ENCODE data around the gene CHAF1A. TPM values are rescaled to one million over a fixed set of nuclear protein-coding genes. Genes with fewer than 3 reads are reported as not detected.

Gene CHAF1A
- total RNA-seq, 1 experiment from 2014 or later, result 30.0 TPM

DNA sequence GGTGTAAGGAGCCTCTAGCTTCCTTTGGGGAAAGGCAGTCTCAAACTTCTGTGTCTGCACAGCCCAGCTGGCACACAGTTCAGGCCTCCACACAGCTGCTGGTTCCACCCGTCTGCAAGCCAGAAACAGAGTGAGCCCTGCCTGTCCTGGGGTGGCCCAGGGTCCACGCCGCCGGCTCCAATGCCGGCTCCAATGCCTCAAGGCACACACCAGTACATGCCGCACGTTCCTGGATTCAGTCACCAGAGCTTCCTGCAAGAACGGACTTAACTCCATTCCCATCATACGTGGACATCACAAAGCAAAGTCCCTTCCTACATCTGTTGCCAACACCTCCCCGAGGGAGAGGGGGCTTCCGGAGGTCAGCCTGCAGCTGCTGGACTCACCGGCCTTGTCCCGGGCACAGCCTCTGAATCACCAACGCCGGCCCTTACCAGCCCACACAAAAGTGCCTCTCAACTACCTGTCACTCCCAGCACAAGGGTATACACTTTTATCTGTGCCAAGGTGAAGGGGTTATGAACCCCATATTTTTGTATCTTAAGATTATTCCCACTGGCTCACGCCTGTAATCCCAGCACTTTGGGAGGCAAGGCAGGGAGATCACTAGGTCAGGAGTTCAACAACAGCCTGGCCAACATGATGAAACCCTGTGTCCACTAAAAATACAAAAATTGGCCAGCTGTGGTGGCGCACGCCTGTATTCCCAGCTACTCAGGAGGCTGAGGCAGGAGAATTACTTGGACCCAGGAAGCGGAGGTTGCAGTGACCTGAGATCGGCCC is 10.5 kb upstream of the CHAF1A start:
- Histone ChIP-seq H3K4me1 (replicated peaks; ENCODE audit: insufficient read depth) (peaks cover 16% of the 10 kb centered on the region), H4K20me1 (ENCODE audit: insufficient read depth) (peaks cover 12% of the 10 kb centered on the region), H3K4me2 (no peak overlapping the region), H3K27me3 (ENCODE audit: insufficient read depth, low read depth) (no peaks in the 10 kb centered on the region), H3K79me2 (ENCODE audit: low read depth) (peaks cover 25% of the 10 kb centered on the region), H2AFZ (no peak overlapping the region), H3K36me3 (ENCODE audit: low read depth) (no peaks in the 10 kb centered on the region), H3K9me3 (ENCODE audit: insufficient read depth, low read depth) (no peaks in the 10 kb centered on the region), H3K27ac (no peak overlapping the region), H3K4me3 (no peak overlapping the region), H3F3A (ENCODE audit: insufficient read depth, low read depth) (peaks cover 15% of the 10 kb centered on the region; the same call in 1 of the 2 replicates), H3K9me2 (ENCODE audit: insufficient read depth) (no peaks in the 10 kb centered on the region)
- intact Hi-C loops (cut with micrococcal nuclease; ENCODE audit: unreplicated experiment), result no loop called here
- CTCF ChIA-PET, result no interaction called here
- no TSS peak for BruUV-seq (replicated peaks)
- POLR2A ChIA-PET (ENCODE audit: unreplicated experiment), result no interaction called here
- TF ChIP-seq, protein P1, sequence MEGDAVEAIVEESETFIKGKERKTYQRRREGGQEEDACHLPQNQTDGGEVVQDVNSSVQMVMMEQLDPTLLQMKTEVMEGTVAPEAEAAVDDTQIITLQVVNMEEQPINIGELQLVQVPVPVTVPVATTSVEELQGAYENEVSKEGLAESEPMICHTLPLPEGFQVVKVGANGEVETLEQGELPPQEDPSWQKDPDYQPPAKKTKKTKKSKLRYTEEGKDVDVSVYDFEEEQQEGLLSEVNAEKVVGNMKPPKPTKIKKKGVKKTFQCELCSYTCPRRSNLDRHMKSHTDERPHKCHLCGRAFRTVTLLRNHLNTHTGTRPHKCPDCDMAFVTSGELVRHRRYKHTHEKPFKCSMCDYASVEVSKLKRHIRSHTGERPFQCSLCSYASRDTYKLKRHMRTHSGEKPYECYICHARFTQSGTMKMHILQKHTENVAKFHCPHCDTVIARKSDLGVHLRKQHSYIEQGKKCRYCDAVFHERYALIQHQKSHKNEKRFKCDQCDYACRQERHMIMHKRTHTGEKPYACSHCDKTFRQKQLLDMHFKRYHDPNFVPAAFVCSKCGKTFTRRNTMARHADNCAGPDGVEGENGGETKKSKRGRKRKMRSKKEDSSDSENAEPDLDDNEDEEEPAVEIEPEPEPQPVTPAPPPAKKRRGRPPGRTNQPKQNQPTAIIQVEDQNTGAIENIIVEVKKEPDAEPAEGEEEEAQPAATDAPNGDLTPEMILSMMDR (conservative IDR thresholded peaks at IDR 0.05), result no peak
- TF ChIP-seq EZH2 (IDR thresholded peaks at IDR 0.05; ENCODE audit: low read depth), result no peak
- no peak for DNase-seq

- no peaks in the 10 kb centered on the region for H3K36me3 ChIP-seq (ENCODE audit: low read depth)
- POLR2A ChIA-PET (ENCODE audit: unreplicated experiment), result no interaction called here
- H4K20me1 ChIP-seq (ENCODE audit: insufficient read depth), result peaks cover 10% of the 10 kb centered on the region
- no TSS peak for BruUV-seq (replicated peaks)
- no peak overlapping the region for H3K4me3 ChIP-seq
- no peak overlapping the region for H3K4me2 ChIP-seq
- H3F3A ChIP-seq (ENCODE audit: insufficient read depth, low read depth), result peaks cover under 1% of the 10 kb centered on the region; the same call in 1 of the 2 replicates
- CTCF ChIA-PET, result interaction anchor here (0.5 to 0.6 kb wide), 2 partner anchors 12 to 235 kb away, joined by 3 to 4 read pairs; no protein-coding TSS in a partner anchor
- peaks cover 6% of the 10 kb centered on the region for H3K4me1 ChIP-seq (replicated peaks; ENCODE audit: insufficient read depth)
- intact Hi-C loops (cut with micrococcal nuclease; ENCODE audit: unreplicated experiment), result no loop called here
- DNase-seq, result no peak
- no peak overlapping the region for H2AFZ ChIP-seq
- no peaks in the 10 kb centered on the region for H3K9me2 ChIP-seq (ENCODE audit: insufficient read depth)
- H3K9me3 ChIP-seq (ENCODE audit: insufficient read depth, low read depth), result no peaks in the 10 kb centered on the region
- no peak overlapping the region for H3K27ac ChIP-seq
- H3K79me2 ChIP-seq (ENCODE audit: low read depth), result peaks cover 40% of the 10 kb centered on the region
- no peaks in the 10 kb centered on the region for H3K27me3 ChIP-seq (ENCODE audit: insufficient read depth, low read depth)
- TF ChIP-seq, protein P1 (conservative IDR thresholded peaks at IDR 0.05), result no peak
- no peak for TF ChIP-seq EZH2 (IDR thresholded peaks at IDR 0.05; ENCODE audit: low read depth)
Measured at GRCh38 chr19:4393947-4394590, 8.4 kb upstream of the CHAF1A start.

- Histone ChIP-seq H3K4me2 (no peak overlapping the region), H3K4me3 (no peak overlapping the region), H3K9me3 (ENCODE audit: insufficient read depth, low read depth) (no peaks in the 10 kb centered on the region), H2AFZ (no peak overlapping the region), H3K27ac (no peak overlapping the region), H3K4me1 (replicated peaks; ENCODE audit: insufficient read depth) (peaks cover 9% of the 10 kb centered on the region), H3K9me2 (ENCODE audit: insufficient read depth) (no peaks in the 10 kb centered on the region), H3F3A (ENCODE audit: insufficient read depth, low read depth) (0 out of 2 replicates have a peak, but pooled peaks cover 6% of the 10 kb centered on the region), H3K27me3 (ENCODE audit: insufficient read depth, low read depth) (no peaks in the 10 kb centered on the region), H3K79me2 (ENCODE audit: low read depth) (peaks cover 48% of the 10 kb centered on the region), H3K36me3 (ENCODE audit: low read depth) (no peaks in the 10 kb centered on the region), H4K20me1 (ENCODE audit: insufficient read depth) (peaks cover 8% of the 10 kb centered on the region)
- intact Hi-C loops (cut with micrococcal nuclease; ENCODE audit: unreplicated experiment), result no loop called here
- TF ChIP-seq, protein P1 (conservative IDR thresholded peaks at IDR 0.05), result no peak
- TF ChIP-seq EZH2 (IDR thresholded peaks at IDR 0.05; ENCODE audit: low read depth), result no peak
- no peak for DNase-seq
- BruUV-seq (replicated peaks), result no TSS peak
- ChIA-PET CTCF (no interaction called here), POLR2A (ENCODE audit: unreplicated experiment) (no interaction called here)
Measured at GRCh38 chr19:4396949-4397783, 5.3 kb upstream of the CHAF1A start.

Data from PC-9 (cell line).